NB4 (cell line): Measurements from ENCODE around the gene UBAC2.

ENCODE experiments used
- DNase-seq: peaks from one replicate; pipeline ENCODE4 v3.0.0; 2010; ENCODE audit warnings: low read depth
- H3K4me3 ChIP-seq: one replicate; pipeline ENCODE4 v1.5.1; 2011; ENCODE audit warnings: mild to moderate bottlenecking, low read depth, low read length, moderate library complexity
- MYC ChIP-seq: IDR thresholded peaks from 2 replicates; pipeline ENCODE4 v1.6.1; 2011; ENCODE audit warnings: low read depth, low read length
- POLR2A ChIP-seq: IDR thresholded peaks from 2 replicates; pipeline ENCODE4 v1.6.1; 2011; ENCODE audit warnings: mild to moderate bottlenecking; ENCODE audit not compliant: insufficient read length; ENCODE audit errors: extremely low read depth
- TF ChIP-seq, protein P1 (sequence below): IDR thresholded peaks from 2 replicates; pipeline ENCODE4 v1.6.1; 2011; ENCODE audit warnings: low read depth, low read length
- TF ChIP-seq, protein P2 (sequence below): IDR thresholded peaks from one replicate; pipeline ENCODE4 v1.5.1; 2012; ENCODE audit warnings: low read depth, low read length

The UBAC2 gene

GRCh38 chr13:99185606-99186005 lies 15.0 kb upstream of the UBAC2 start:
- DNase-seq = no peak
- no peak for TF ChIP-seq MYC
- no peak for TF ChIP-seq POLR2A
- TF ChIP-seq, protein P1, sequence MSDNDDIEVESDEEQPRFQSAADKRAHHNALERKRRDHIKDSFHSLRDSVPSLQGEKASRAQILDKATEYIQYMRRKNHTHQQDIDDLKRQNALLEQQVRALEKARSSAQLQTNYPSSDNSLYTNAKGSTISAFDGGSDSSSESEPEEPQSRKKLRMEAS = no peak
- TF ChIP-seq, protein P2, sequence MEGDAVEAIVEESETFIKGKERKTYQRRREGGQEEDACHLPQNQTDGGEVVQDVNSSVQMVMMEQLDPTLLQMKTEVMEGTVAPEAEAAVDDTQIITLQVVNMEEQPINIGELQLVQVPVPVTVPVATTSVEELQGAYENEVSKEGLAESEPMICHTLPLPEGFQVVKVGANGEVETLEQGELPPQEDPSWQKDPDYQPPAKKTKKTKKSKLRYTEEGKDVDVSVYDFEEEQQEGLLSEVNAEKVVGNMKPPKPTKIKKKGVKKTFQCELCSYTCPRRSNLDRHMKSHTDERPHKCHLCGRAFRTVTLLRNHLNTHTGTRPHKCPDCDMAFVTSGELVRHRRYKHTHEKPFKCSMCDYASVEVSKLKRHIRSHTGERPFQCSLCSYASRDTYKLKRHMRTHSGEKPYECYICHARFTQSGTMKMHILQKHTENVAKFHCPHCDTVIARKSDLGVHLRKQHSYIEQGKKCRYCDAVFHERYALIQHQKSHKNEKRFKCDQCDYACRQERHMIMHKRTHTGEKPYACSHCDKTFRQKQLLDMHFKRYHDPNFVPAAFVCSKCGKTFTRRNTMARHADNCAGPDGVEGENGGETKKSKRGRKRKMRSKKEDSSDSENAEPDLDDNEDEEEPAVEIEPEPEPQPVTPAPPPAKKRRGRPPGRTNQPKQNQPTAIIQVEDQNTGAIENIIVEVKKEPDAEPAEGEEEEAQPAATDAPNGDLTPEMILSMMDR = no peak
- no peak overlapping the region for H3K4me3 ChIP-seq

- TF ChIP-seq MYC = no peak
- no peak for TF ChIP-seq POLR2A
- TF ChIP-seq, protein P2 = no peak
- TF ChIP-seq, protein P1 = no peak
- no peak overlapping the region for H3K4me3 ChIP-seq
- no peak for DNase-seq
Measured at GRCh38 chr13:99190147-99190985, 10.3 kb upstream of the UBAC2 start.

- no peak overlapping the region for H3K4me3 ChIP-seq
- TF ChIP-seq, protein P1 = no peak
- TF ChIP-seq POLR2A (no peak), MYC (no peak)
- TF ChIP-seq, protein P2 = no peak
- no peak for DNase-seq
Measured at GRCh38 chr13:99191336-99191899, 9.2 kb upstream of the UBAC2 start.

DNA sequence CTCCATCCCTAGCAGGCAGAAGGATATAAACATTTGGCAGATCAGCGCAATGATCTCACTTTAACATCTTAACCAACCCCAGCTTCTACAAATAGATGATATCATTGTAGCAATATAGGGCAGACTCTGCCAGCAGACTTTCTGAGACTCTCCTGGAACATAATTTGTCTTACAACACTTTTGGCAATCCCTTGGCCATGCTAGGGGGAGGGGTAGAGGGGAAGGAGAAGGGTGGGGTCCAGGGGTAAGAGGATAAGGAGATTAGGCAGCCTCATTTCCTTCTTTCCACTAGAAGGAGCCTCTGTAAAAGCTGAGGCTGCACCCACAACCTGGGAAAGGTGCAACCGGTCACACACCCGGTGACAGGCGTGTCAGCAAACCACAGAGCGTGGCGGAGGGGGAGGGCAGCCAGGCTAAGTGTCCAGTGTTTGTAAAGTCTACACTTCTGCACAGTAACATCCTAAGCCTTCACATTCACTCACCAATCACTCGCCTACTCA lies 8.7 kb upstream of the UBAC2 start:
- TF ChIP-seq, protein P1 = no peak
- TF ChIP-seq POLR2A (no peak), MYC (no peak)
- TF ChIP-seq, protein P2 = no peak
- DNase-seq = no peak
- no peak overlapping the region for H3K4me3 ChIP-seq

GRCh38 chr13:99192480-99192879 lies 8.2 kb upstream of the UBAC2 start:
- TF ChIP-seq, protein P2 = no peak
- TF ChIP-seq, protein P1 = no peak
- TF ChIP-seq MYC (no peak), POLR2A (no peak)
- no peak overlapping the region for H3K4me3 ChIP-seq
- no peak for DNase-seq
